K562 (cell line): ENCODE measurements around the gene TPR. TPM values are rescaled to one million over a fixed set of nuclear protein-coding genes. Genes with fewer than 3 reads are reported as not detected.

Source experiments
- ATAC-seq: fragments of 200-7000 bp; cut with Tn5 transposase; 3 replicates; pipeline ENCODE4 v1.9.1; 2020; ENCODE audit warnings: moderate library complexity
- BruUV-seq: library from RNA; stranded (reverse); fragments of 400-500 nt; replicated peaks from 2 replicates; lab custom pipeline; 2021; lab: Mats Ljungman, UMichigan
- CTCF ChIA-PET: fragments of 300-600 bp; formaldehyde crosslinking; extraction: SDS; loops from one replicate; lab custom pipeline; 2021; ENCODE audit warnings: low intra/inter-chr PET ratio; lab: Yijun Ruan, JAX
- POLR2A ChIA-PET: fragments of 300-600, 350-650 bp; sonication (Branson Sonifier 250); formaldehyde crosslinking; extraction: SDS; loops from one replicate; lab custom pipeline; 2021; ENCODE audit warnings: antibody characterized with exemption, inconsistent platforms; lab: Yijun Ruan, JAX
- DNase-seq, 4 experiments: peaks; one replicate each; pipeline versions ENCODE4 v3.0.0 to v3.0.0-alpha.2; 2011 to 2018; ENCODE audit warnings: low spot score in 3 of 4, mixed read lengths in 3 of 4; ENCODE audit errors: extremely low read depth in 1 of 4
- FAIRE-seq: peaks from 2 replicates; lab custom pipeline; 2011; peaks lifted over from hg19 to GRCh38; lab: Jason Lieb, UNC
- H2AFZ ChIP-seq: 2 replicates; pipeline ENCODE4 v1.6.0; 2011; ENCODE audit warnings: low read depth, low read length, control low read depth, inconsistent platforms
- H3K27ac ChIP-seq: fragments of 200-600 bp; 3 replicates; pipeline ENCODE4 v1.8.0; 2011; ENCODE audit warnings: low read depth, mild to moderate bottlenecking, control low read depth, inconsistent platforms, low read length, moderate library complexity, mixed read lengths; ENCODE audit errors: extremely low read depth
- H3K27me3 ChIP-seq, 2 experiments: fragments of 300-600 bp in 1 of 2; 2 replicates in 1 of 2; 3 replicates in 1 of 2; pipeline versions ENCODE4 v1.6.0 to v1.8.0; 2011; ENCODE audit warnings: inconsistent platforms in 2 of 2, low read length in 2 of 2, mild to moderate bottlenecking in 1 of 2, mixed read lengths in 1 of 2, moderate library complexity in 1 of 2; ENCODE audit not compliant: control insufficient read depth in 2 of 2, insufficient read depth in 2 of 2
- H3K36me3 ChIP-seq: fragments of 300-600 bp; 3 replicates; pipeline ENCODE4 v1.8.0; 2011; ENCODE audit warnings: mild to moderate bottlenecking, low read length, inconsistent platforms; ENCODE audit not compliant: control insufficient read depth, insufficient read depth
- H3K4me1 ChIP-seq, 2 experiments: fragments of 200-600 bp in 1 of 2; replicated peaks in 1 of 2; 2 replicates in 1 of 2; 3 replicates in 1 of 2; pipeline versions ENCODE4 v1.5.1 to v1.8.0; 2011; ENCODE audit warnings: inconsistent platforms in 2 of 2, low read length in 2 of 2, mild to moderate bottlenecking in 1 of 2, mixed read lengths in 1 of 2, moderate library complexity in 1 of 2; ENCODE audit not compliant: control insufficient read depth in 2 of 2, insufficient read depth in 2 of 2
- H3K4me2 ChIP-seq: 2 replicates; pipeline ENCODE4 v1.6.1; 2011; ENCODE audit warnings: low read length, control low read depth, inconsistent platforms, mixed read lengths; ENCODE audit not compliant: insufficient read depth
- H3K4me3 ChIP-seq: fragments of 200-600 bp; sonication (generic), shearing (Covaris generic); 2 replicates; pipeline ENCODE4 v1.5.1; 2016; ENCODE audit warnings: control low read depth, inconsistent platforms
- H3K79me2 ChIP-seq: fragments of 200-600 bp; 3 replicates; pipeline ENCODE4 v1.8.0; 2011; ENCODE audit warnings: low read length, inconsistent platforms; ENCODE audit not compliant: control insufficient read depth, insufficient read depth
- H3K9ac ChIP-seq, 2 experiments: 2 replicates each; pipeline versions ENCODE4 v1.6.0 to v1.6.1; 2011; ENCODE audit warnings: low read depth in 2 of 2, low read length in 2 of 2, control low read depth in 1 of 2, inconsistent platforms in 1 of 2, mild to moderate bottlenecking in 1 of 2, mixed read lengths in 1 of 2; ENCODE audit not compliant: insufficient read depth in 1 of 2
- H3K9me1 ChIP-seq: one replicate; pipeline ENCODE4 v1.6.0; 2011; ENCODE audit warnings: inconsistent platforms, mild to moderate bottlenecking, low read length, moderate library complexity; ENCODE audit not compliant: control insufficient read depth, insufficient read depth
- H3K9me3 ChIP-seq: replicated peaks from 2 replicates; pipeline ENCODE4 v1.5.1; 2011; ENCODE audit warnings: low read depth, low read length, inconsistent platforms; ENCODE audit not compliant: control insufficient read depth, insufficient read depth
- H4K20me1 ChIP-seq: replicated peaks from 2 replicates; pipeline ENCODE4 v1.6.1; 2011; ENCODE audit warnings: low read length, inconsistent platforms, mixed read lengths; ENCODE audit not compliant: control insufficient read depth, insufficient read depth
- BHLHE40 ChIP-seq: IDR thresholded peaks from 2 replicates; pipeline ENCODE4 v1.6.1; 2011; ENCODE audit warnings: low read length, improper control_type of control experiment
- BMI1 ChIP-seq: fragments of 150-350 bp; IDR thresholded peaks from 2 replicates; pipeline ENCODE4 v1.6.1; 2014; ENCODE audit warnings: low read length
- CXXC5 ChIP-seq: fragments of 250-450 bp; sonication (Bioruptor Pico); IDR thresholded peaks from 2 replicates; pipeline ENCODE4 v1.8.0; 2022; ENCODE audit warnings: inconsistent platforms, mild to moderate bottlenecking, moderate library complexity
- EZH2 ChIP-seq: IDR thresholded peaks from 2 replicates; pipeline ENCODE4 v1.6.1; 2012; ENCODE audit warnings: low read depth, mild to moderate bottlenecking, inconsistent platforms, low read length, borderline replicate concordance
- FOXP1 ChIP-seq: sonication (generic); formaldehyde crosslinking; IDR thresholded peaks from 2 replicates; pipeline ENCODE4 v1.8.0; 2022; ENCODE audit warnings: mild to moderate bottlenecking, missing genetic modification reagents
- HDAC3 ChIP-seq: fragments of 450-650 bp; IDR thresholded peaks from 2 replicates; pipeline ENCODE4 v1.6.1; 2018; ENCODE audit warnings: borderline replicate concordance, mild to moderate bottlenecking, moderate library complexity; ENCODE audit not compliant: partially characterized antibody
- HNRNPL ChIP-seq: fragments of 200-400 bp; formaldehyde crosslinking; IDR thresholded peaks from 2 replicates; pipeline ENCODE4 v1.6.1; 2017; ENCODE audit warnings: low read depth, mild to moderate bottlenecking, low read length
- IRF9 ChIP-seq: fragments of 450-650 bp; IDR thresholded peaks from 2 replicates; pipeline ENCODE4 v1.6.1; 2016; ENCODE audit warnings: missing biosample characterization, missing genetic modification characterization
- KLF1 ChIP-seq: fragments of 450-650 bp; IDR thresholded peaks from 2 replicates; pipeline ENCODE4 v1.6.1; 2016; ENCODE audit warnings: missing genetic modification characterization, missing compliant biosample characterization
- NR4A1 ChIP-seq, 2 experiments: fragments of 250-450 bp in 1 of 2; fragments of 450-650 bp in 1 of 2; sonication (Bioruptor Pico) in 1 of 2; IDR thresholded peaks; 2 replicates each; pipeline versions ENCODE4 v1.4.0 to v1.6.1; 2016 to 2020; ENCODE audit warnings: mild to moderate bottlenecking in 2 of 2, missing compliant biosample characterization in 1 of 2, missing genetic modification characterization in 1 of 2, moderate library complexity in 1 of 2
- OTX1 ChIP-seq: fragments of 450-650 bp; formaldehyde crosslinking; IDR thresholded peaks from 2 replicates; pipeline ENCODE4 v1.4.0; 2022; ENCODE audit warnings: mild to moderate bottlenecking
- PRDM10 ChIP-seq: fragments of 450-650 bp; IDR thresholded peaks from 2 replicates; pipeline ENCODE4 v1.6.1; 2018; ENCODE audit not compliant: partially characterized antibody
- USF1 ChIP-seq: sonication (generic); formaldehyde crosslinking; IDR thresholded peaks from 2 replicates; pipeline ENCODE4 v1.9.0; 2022; ENCODE audit warnings: mild to moderate bottlenecking, missing genetic modification reagents
- ZMIZ1 ChIP-seq, 2 experiments: fragments of 150-350 bp in 1 of 2; IDR thresholded peaks; 2 replicates each; pipeline ENCODE4 v1.6.1; 2012 to 2016; ENCODE audit warnings: low read depth in 2 of 2, low read length in 2 of 2, mild to moderate bottlenecking in 1 of 2, moderate library complexity in 1 of 2
- WGBS: fragments of 100-300 bp; shearing (Covaris generic); methylation state at CpG from one replicate; pipeline ENCODE4 v1.1.6; 2016; ENCODE audit warnings: low coverage, mixed read lengths; ENCODE audit not compliant: insufficient coverage; ENCODE audit errors: missing lambda C conversion rate; 5-methylcytosine and 5-hydroxymethylcytosine counted together
- in situ Hi-C: fragments of 300-500 bp; cut with MboI; formaldehyde crosslinking; loops from 4 replicates; pipeline ENCODE4 v1.15.0; 2018; ENCODE audit warnings: inconsistent platforms, mixed read lengths
- intact Hi-C: fragments of 100-400 bp; cut with micrococcal nuclease; formaldehyde crosslinking; loops from 2 replicates; pipeline ENCODE4 v1.14.2; 2022
- polyA plus RNA-seq, 8 experiments: library from polyadenylated mRNA; depleted of rRNA in 4 of 8; stranded (reverse) in 5 of 8; unstranded in 3 of 8; fragments of >200 nt; fragmentation: Nextera tagmentation in 2 of 8; fragmentation: Illumina TruSeq in 1 of 8; extraction: Ambion mirVana in 2 of 8; extraction: Trizol in 1 of 8; gene quantifications; 2 replicates each; pipeline versions ENCODE4 v1.2.1 to v1.2.3, GENCODE V29; 2011 to 2014; ENCODE audit warnings: inconsistent platforms in 1 of 8, missing spikeins in 1 of 8
- total RNA-seq, 7 experiments: library from RNA; depleted of rRNA in 6 of 7; stranded (reverse); fragments of >200 nt in 6 of 7; fragmentation: Illumina TruSeq in 2 of 7; extraction: Trizol in 2 of 7; gene quantifications; 2 replicates each; pipeline versions ENCODE4 v1.2.1 to v1.2.3, GENCODE V29; 2011 to 2021; ENCODE audit warnings: low replicate concordance in 1 of 7

TPR gene
- total and polyA plus RNA-seq, 9 of the 15 experiments (the other 6 are each of a cell fraction or from before 2014, with no cell fraction given): 48.5 to 167 (median 138) TPM

GRCh38 chr1:186413319-186413718 lies 38.3 kb upstream of the TPR start:
- no peak for FAIRE-seq
- Histone ChIP-seq H3K4me1 (no peaks in the 10 kb centered on the region), H2AFZ (no peak overlapping the region), H3K79me2 (no peaks in the 10 kb centered on the region), H3K4me3 (no peak overlapping the region), H3K27me3 (no peaks in the 10 kb centered on the region), H3K27ac (no peak overlapping the region), H3K9me1 (no peaks in the 10 kb centered on the region), H3K9me3 (no peaks in the 10 kb centered on the region), H3K4me2 (no peak overlapping the region), H4K20me1 (no peaks in the 10 kb centered on the region), H3K36me3 (peaks cover 67% of the 10 kb centered on the region; the same call in 2 of the 3 replicates), H3K9ac (no peak overlapping the region)
- intact Hi-C loops: no loop called here
- no peak for DNase-seq
- ATAC-seq: no peak
- in situ Hi-C loops: loop anchor here (10.0 kb wide), 1 partner anchor 181 kb away; no protein-coding TSS in a partner anchor
- POLR2A ChIA-PET: no interaction called here
- 96% methylated on average over 1 of the region's 1 CpG for WGBS
- CTCF ChIA-PET: no interaction called here
- no TSS peak for BruUV-seq
- TF ChIP-seq FOXP1 (CRISPR knock-in tag) (no peak), HNRNPL (no peak), KLF1 (tag) (no peak), EZH2 (no peak), CXXC5 (no peak), NR4A1 (CRISPR knock-in tag; IDR thresholded peaks at IDR 0.05) (no peak), NR4A1 (tag; IDR thresholded peaks at IDR 0.05) (no peak), IRF9 (tag) (no peak), BHLHE40 (no peak), USF1 (CRISPR knock-in tag) (no peak), PRDM10 (no peak), BMI1 (no peak), HDAC3 (no peak), ZMIZ1 (IDR thresholded peaks at IDR 0.05; ENCODE audit: low read depth in 2 of 2, low read length in 2 of 2) (no peak), OTX1 (no peak)
